GM06990 (cell line): ENCODE results near the gene COA1.

Source experiments
- DNase-seq: peaks from one replicate; pipeline ENCODE4 v3.0.0-alpha.2; 2011; ENCODE audit not compliant: insufficient read length; ENCODE audit errors: extremely low read depth
- H3K27me3 ChIP-seq: replicated peaks from 2 replicates; pipeline ENCODE4 v1.6.0; 2011; ENCODE audit warnings: low read length; ENCODE audit not compliant: control insufficient read depth, insufficient read depth
- H3K36me3 ChIP-seq: 2 replicates; pipeline ENCODE4 v1.5.1; 2011; ENCODE audit warnings: low read length; ENCODE audit not compliant: control insufficient read depth, insufficient read depth
- H3K4me3 ChIP-seq: replicated peaks from 2 replicates; pipeline ENCODE4 v1.5.1; 2011; ENCODE audit warnings: low read depth, mild to moderate bottlenecking, control low read depth, low read length
- CTCF ChIP-seq: IDR thresholded peaks from 2 replicates; pipeline ENCODE4 v1.5.1; 2011; ENCODE audit warnings: low read length, control low read depth, mild to moderate bottlenecking, inconsistent platforms; ENCODE audit not compliant: insufficient read depth, poor library complexity, severe bottlenecking

COA1 gene

GRCh38 chr7:43626695-43627094 is 102.6 kb downstream of the COA1 start:
- no peak for DNase-seq
- no peak for TF ChIP-seq CTCF
- Histone ChIP-seq H3K27me3 (no peaks in the 10 kb centered on the region), H3K36me3 (peaks cover 9% of the 10 kb centered on the region), H3K4me3 (no peak overlapping the region)

- no peak overlapping the region for H3K4me3 ChIP-seq
- H3K27me3 ChIP-seq, result no peaks in the 10 kb centered on the region
- H3K36me3 ChIP-seq, result peaks cover 10% of the 10 kb centered on the region
- TF ChIP-seq CTCF, result no peak
- no peak for DNase-seq
Observed at GRCh38 chr7:43625980-43626379, 103.3 kb downstream of the COA1 start.

- no peak for TF ChIP-seq CTCF
- Histone ChIP-seq H3K27me3 (no peaks in the 10 kb centered on the region), H3K4me3 (no peak overlapping the region), H3K36me3 (peaks cover 14% of the 10 kb centered on the region)
- peak; percentile 46 for DNase-seq
Observed at GRCh38 chr7:43625453-43625852, 103.9 kb downstream of the COA1 start.

- no peak for DNase-seq
- H3K36me3 ChIP-seq, result peaks cover 16% of the 10 kb centered on the region
Observed at GRCh38 chr7:43624156-43624555, 105.2 kb downstream of the COA1 start.

GRCh38 chr7:43621729-43622448 is 107.4 kb downstream of the COA1 start:
- Histone ChIP-seq H3K27me3 (no peaks in the 10 kb centered on the region), H3K4me3 (no peak overlapping the region), H3K36me3 (peaks cover 19% of the 10 kb centered on the region)
- DNase-seq, result no peak
- TF ChIP-seq CTCF, result no peak

More at GRCh38 chr7:43624156-43624555, 105.2 kb downstream of the COA1 start:
- Histone ChIP-seq H3K4me3 (no peak overlapping the region), H3K27me3 (no peaks in the 10 kb centered on the region)
- TF ChIP-seq CTCF, result no peak
